ENCODE data around the gene TRIP4. TPM values are rescaled to one million over a fixed set of nuclear protein-coding genes. Genes with fewer than 3 reads are reported as not detected.

Gene TRIP4
- total and polyA plus RNA-seq, 2 of the 8 experiments (the other 6 are each of a cell fraction or from before 2014, with no cell fraction given), result 6.2 to 18.9 TPM

- Histone ChIP-seq H3K4me1 (replicated peaks in 1 of 4; ENCODE audit: control insufficient read depth in 3 of 4, insufficient read depth in 4 of 4, low read length in 3 of 4) (peaks cover 0 to 5% (median 5%) of the 10 kb centered on the region in 4 experiments; a peak in 3 of 7 replicates), H3K4me3 (ENCODE audit: extremely low read depth in 1 of 4, insufficient read depth in 2 of 4, low read depth in 3 of 4, low read length in 4 of 4) (no peak overlapping the region)
- FAIRE-seq, result no peak
- TF ChIP-seq YY1 (IDR thresholded peaks at IDR 0.05; ENCODE audit: low read depth, low read length), result no peak
- TF ChIP-seq CEBPB (IDR thresholded peaks at IDR 0.05; ENCODE audit: low read depth, low read length), result no peak
- TF ChIP-seq MAFK (IDR thresholded peaks at IDR 0.05; ENCODE audit: low read depth, low read length), result no peak
- no peak for TF ChIP-seq JUND (IDR thresholded peaks at IDR 0.05; ENCODE audit: low read length)
Measured at GRCh38 chr15:64456634-64457108, 69.0 kb downstream of the TRIP4 start.

More at GRCh38 chr15:64456634-64457108, 69.0 kb downstream of the TRIP4 start:
- no peak overlapping the region for H2AFZ ChIP-seq (ENCODE audit: low read length)
- no peak overlapping the region for H4K8ac ChIP-seq (ENCODE audit: extremely low read depth, insufficient read depth, low read length)
- no peak overlapping the region for H3K56ac ChIP-seq (replicated peaks; ENCODE audit: insufficient read length, low read depth, low read length)
- H3K79me2 ChIP-seq (ENCODE audit: control insufficient read depth in 1 of 2, insufficient read depth in 2 of 2, low read length in 2 of 2), result peaks cover 0 to 6% of the 10 kb centered on the region in 2 experiments; a peak in 3 of 4 replicates
- H3K14ac ChIP-seq (ENCODE audit: insufficient read length), result no peak overlapping the region
- no peak overlapping the region for H3K9ac ChIP-seq (replicated peaks in 1 of 4; ENCODE audit: extremely low read depth in 1 of 4, low read depth in 3 of 4, low read length in 3 of 4)
- H3K4ac ChIP-seq (replicated peaks; ENCODE audit: insufficient read length, low read depth, low read length), result no peak overlapping the region
- H2BK5ac ChIP-seq (ENCODE audit: low read depth, low read length), result no peak overlapping the region
- H2BK15ac ChIP-seq (ENCODE audit: low read length), result no peak overlapping the region
- no peak overlapping the region for H2AK5ac ChIP-seq (ENCODE audit: low read depth, low read length)
- no peak overlapping the region for H3K23ac ChIP-seq (ENCODE audit: insufficient read length)
- H3K27me3 ChIP-seq (replicated peaks in 1 of 4; ENCODE audit: control insufficient read depth in 3 of 4, extremely low read depth in 1 of 4, insufficient read depth in 3 of 4, low read length in 3 of 4), result no peaks in the 10 kb centered on the region
- ChIA-PET POLR2A (ENCODE audit: partially characterized antibody) (interaction anchor here (1.2 to 1.8 kb wide), 2 partner anchors 12 to 75 kb away, joined by 3 to 6 read pairs; no protein-coding TSS in a partner anchor), CTCF (ENCODE audit: partially characterized antibody) (interaction anchor here (0.7 kb wide), 1 partner anchor 108 kb away, joined by 3 read pairs; no protein-coding TSS in a partner anchor)
- H3K4me2 ChIP-seq (ENCODE audit: insufficient read depth in 1 of 2, low read depth in 2 of 2, low read length in 2 of 2), result no peak overlapping the region
- H4K91ac ChIP-seq (replicated peaks; ENCODE audit: insufficient read length, low read length), result no peak overlapping the region
- no peaks in the 10 kb centered on the region for H4K20me1 ChIP-seq (replicated peaks in 1 of 2; ENCODE audit: control insufficient read depth in 1 of 2, insufficient read depth in 2 of 2, low read length in 2 of 2)
- H3K18ac ChIP-seq (ENCODE audit: extremely low read depth, low read length), result no peak overlapping the region
- H3K36me3 ChIP-seq (ENCODE audit: control insufficient read depth in 2 of 4, insufficient read depth in 4 of 4, low read length in 3 of 4), result no peaks in the 10 kb centered on the region
- no peak for DNase-seq (ENCODE audit: low read depth in 1 of 2, low spot score in 2 of 2)
- H3K9me3 ChIP-seq (ENCODE audit: insufficient read depth in 2 of 2, low read depth in 1 of 2, low read length in 1 of 2), result no peaks in the 10 kb centered on the region
- H3K23me2 ChIP-seq (ENCODE audit: low read depth, low read length), result peaks cover 6% of the 10 kb centered on the region
- H3K27ac ChIP-seq (ENCODE audit: low read depth, low read length), result no peak overlapping the region
- no peak overlapping the region for H2BK12ac ChIP-seq (ENCODE audit: low read depth, low read length)
- 95% methylated on average over 1 of the region's 1 CpG; no CpG with 5 or more reads in 1 of the 2 experiments for WGBS, 2 experiments (ENCODE audit: extremely low coverage in 1 of 2, insufficient coverage in 1 of 2, insufficient read length in 1 of 2, insufficient replicate concordance in 2 of 2, low coverage in 1 of 2, low lambda C conversion rate in 2 of 2, missing lambda C conversion rate in 1 of 2)
- H3K79me1 ChIP-seq (ENCODE audit: low read depth, low read length), result peaks cover 3% of the 10 kb centered on the region; the same call in 1 of the 2 replicates
- no peak overlapping the region for H2BK120ac ChIP-seq (replicated peaks; ENCODE audit: low read depth, low read length)
- H2BK20ac ChIP-seq (ENCODE audit: low read length), result no peak overlapping the region
- H4K5ac ChIP-seq (ENCODE audit: insufficient read length, low read depth, low read length), result no peak overlapping the region
